Testis (tissue), 3 donors: ENCODE data around the gene NRF1. TPM values are rescaled to one million over a fixed set of nuclear protein-coding genes. Genes with fewer than 3 reads are reported as not detected.
A peak's percentile ranks its signal among the peaks of the same experiment; 100 is the strongest.

ENCODE experiments used
- DNase-seq: peaks from one replicate; pipeline ENCODE4 v3.0.0-alpha.2; 2019
- H3K27ac ChIP-seq, 2 donors: fragments of 200-600 bp; sonication (generic); one replicate each; pipeline ENCODE4 v1.5.1; 2019
- H3K27me3 ChIP-seq: fragments of 200-600 bp; sonication (generic); one replicate; pipeline ENCODE4 v1.5.1; 2019
- H3K36me3 ChIP-seq: fragments of 200-600 bp; sonication (generic); one replicate; pipeline ENCODE4 v1.5.1; 2017; ENCODE audit warnings: low read depth; ENCODE audit errors: missing control alignments
- H3K4me1 ChIP-seq: fragments of 200-600 bp; sonication (generic); one replicate; pipeline ENCODE4 v1.5.1; 2019
- H3K4me3 ChIP-seq, 2 donors: fragments of 200-600 bp; sonication (generic); one replicate each; pipeline ENCODE4 v1.5.1; 2017 to 2019
- H3K9me3 ChIP-seq: fragments of 200-600 bp; sonication (generic); one replicate; pipeline ENCODE4 v1.5.1; 2017
- POLR2A ChIP-seq: fragments of 450-650 bp; IDR thresholded peaks from one replicate; pipeline ENCODE4 v1.6.1; 2017; ENCODE audit warnings: antibody characterized with exemption, mild to moderate bottlenecking, moderate library complexity
- WGBS, 2 donors: methylation state at CpG; one replicate each; pipeline ENCODE4 v1.1.5; 2018; 5-methylcytosine and 5-hydroxymethylcytosine counted together
- intact Hi-C: fragments of 100-400 bp; cut with DNase I; formaldehyde crosslinking; loops from one replicate; pipeline ENCODE4 v1.15.1; 2023; ENCODE audit warnings: low total_unique reads
- polyA plus RNA-seq: library from polyadenylated mRNA; stranded (reverse); fragments of 350-450 nt; fragmentation: Illumina TruSeq; extraction: RNeasy Lipid Tissue Mini Kit (QIAGEN cat#74804); gene quantifications from one replicate; pipeline ENCODE4 v1.2.3, GENCODE V29; 2014; ENCODE audit warnings: low read depth, low replicate concordance; ENCODE audit not compliant: insufficient read depth
- total RNA-seq, 2 donors: library from RNA; depleted of rRNA; stranded (reverse); fragments of >200 nt; gene quantifications; one replicate each; pipeline ENCODE4 v1.2.3, GENCODE V29; 2016
- TF ChIP-seq, protein P1 (sequence below), 3 experiments: fragments of 450-650 bp in 2 of 3; fragments of 200-600 bp in 1 of 3; sonication (generic) in 1 of 3; IDR thresholded peaks; one replicate each; pipeline ENCODE4 v1.5.1; 2016 to 2019; ENCODE audit warnings: antibody characterized with exemption in 3 of 3, mild to moderate bottlenecking in 2 of 3, moderate library complexity in 1 of 3

Gene NRF1
- total and polyA plus RNA-seq, 3 donors from 2014 or later: 16.9 to 41.6 (median 26.9) TPM

DNA sequence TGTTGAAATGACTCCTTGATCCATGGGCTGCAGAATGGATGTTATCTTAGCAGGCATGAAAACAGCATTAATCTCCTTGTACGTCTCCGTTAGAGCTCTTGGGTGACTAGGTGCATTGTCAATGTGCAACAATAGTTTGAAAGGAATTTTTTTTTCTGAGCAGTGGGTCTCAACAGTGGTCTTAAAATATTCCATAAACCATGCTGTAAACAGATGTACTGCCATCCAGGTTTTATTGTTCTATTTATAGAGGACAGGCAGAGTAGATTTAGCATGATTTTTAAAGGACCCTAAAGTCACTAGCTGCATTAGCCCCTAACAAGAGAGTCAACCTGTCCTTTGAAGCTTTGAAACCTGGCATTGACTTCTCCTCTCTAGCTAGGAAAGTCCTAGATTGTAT is 64.0 kb downstream of the NRF1 start:
- Histone ChIP-seq H3K36me3 (no peaks in the 10 kb centered on the region), H3K27me3 (no peaks in the 10 kb centered on the region), H3K27ac (no peak overlapping the region), H3K9me3 (no peaks in the 10 kb centered on the region), H3K4me3 (no peak overlapping the region), H3K4me1 (no peaks in the 10 kb centered on the region)
- 87 to 90% methylated on average over 2 of the region's 2 CpGs for WGBS, 2 donors
- TF ChIP-seq, protein P1, sequence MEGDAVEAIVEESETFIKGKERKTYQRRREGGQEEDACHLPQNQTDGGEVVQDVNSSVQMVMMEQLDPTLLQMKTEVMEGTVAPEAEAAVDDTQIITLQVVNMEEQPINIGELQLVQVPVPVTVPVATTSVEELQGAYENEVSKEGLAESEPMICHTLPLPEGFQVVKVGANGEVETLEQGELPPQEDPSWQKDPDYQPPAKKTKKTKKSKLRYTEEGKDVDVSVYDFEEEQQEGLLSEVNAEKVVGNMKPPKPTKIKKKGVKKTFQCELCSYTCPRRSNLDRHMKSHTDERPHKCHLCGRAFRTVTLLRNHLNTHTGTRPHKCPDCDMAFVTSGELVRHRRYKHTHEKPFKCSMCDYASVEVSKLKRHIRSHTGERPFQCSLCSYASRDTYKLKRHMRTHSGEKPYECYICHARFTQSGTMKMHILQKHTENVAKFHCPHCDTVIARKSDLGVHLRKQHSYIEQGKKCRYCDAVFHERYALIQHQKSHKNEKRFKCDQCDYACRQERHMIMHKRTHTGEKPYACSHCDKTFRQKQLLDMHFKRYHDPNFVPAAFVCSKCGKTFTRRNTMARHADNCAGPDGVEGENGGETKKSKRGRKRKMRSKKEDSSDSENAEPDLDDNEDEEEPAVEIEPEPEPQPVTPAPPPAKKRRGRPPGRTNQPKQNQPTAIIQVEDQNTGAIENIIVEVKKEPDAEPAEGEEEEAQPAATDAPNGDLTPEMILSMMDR (IDR thresholded peaks at IDR 0.05): no peak
- no peak for TF ChIP-seq POLR2A
- intact Hi-C loops: no loop called here
- DNase-seq: no peak

DNA sequence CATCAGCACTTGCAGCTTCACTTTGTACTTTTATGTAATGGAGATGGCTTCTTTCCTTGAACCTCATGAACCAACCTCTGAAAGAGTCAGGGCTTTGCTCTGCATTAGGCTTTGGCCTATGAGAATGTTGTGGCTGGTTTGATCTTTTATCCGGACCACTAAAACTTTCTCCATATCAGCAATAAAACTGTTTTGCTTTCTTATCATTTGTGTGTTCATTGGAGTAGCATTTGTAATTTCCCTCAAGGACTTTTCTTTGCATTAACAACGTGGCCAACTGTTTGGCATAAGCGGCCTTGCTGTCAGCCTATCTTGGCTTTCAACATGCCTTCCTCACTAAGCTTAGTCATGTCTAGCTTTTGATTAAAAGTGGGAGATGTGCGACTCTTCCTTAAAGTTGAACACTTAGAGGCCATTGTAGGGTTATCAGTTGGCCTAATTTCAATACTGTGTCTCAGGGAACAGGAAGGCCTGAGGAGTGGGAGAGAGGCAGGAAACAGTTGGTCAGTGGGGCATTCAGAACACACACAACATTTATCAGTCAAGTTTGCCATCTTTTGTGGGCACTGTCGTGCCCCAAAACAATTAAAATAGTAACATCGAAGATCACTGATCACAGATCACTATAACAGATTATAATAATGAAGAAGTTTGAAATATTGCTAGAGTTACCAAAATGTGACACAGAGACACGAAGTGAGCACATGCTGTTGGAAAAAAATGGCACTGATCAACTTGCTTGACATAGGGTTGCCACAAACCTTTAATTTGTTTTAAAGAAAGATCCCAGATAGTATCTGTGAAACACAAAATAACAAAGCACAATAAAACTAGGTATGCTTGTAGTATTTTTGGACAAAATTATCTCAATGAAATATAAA is 64.7 kb downstream of the NRF1 start:
- DNase-seq: peak; percentile 36
- 57 to 76% methylated on average over 7 of the region's 7 CpGs for WGBS, 2 donors
- H3K4me1 ChIP-seq: no peaks in the 10 kb centered on the region
- H3K27me3 ChIP-seq: no peaks in the 10 kb centered on the region
- H3K4me3 ChIP-seq: no peak overlapping the region
- intact Hi-C loops: no loop called here
- H3K27ac ChIP-seq: no peak overlapping the region
- no peaks in the 10 kb centered on the region for H3K36me3 ChIP-seq
- no peaks in the 10 kb centered on the region for H3K9me3 ChIP-seq
- TF ChIP-seq POLR2A: no peak
- TF ChIP-seq, protein P1 (IDR thresholded peaks at IDR 0.05): no peak

DNA sequence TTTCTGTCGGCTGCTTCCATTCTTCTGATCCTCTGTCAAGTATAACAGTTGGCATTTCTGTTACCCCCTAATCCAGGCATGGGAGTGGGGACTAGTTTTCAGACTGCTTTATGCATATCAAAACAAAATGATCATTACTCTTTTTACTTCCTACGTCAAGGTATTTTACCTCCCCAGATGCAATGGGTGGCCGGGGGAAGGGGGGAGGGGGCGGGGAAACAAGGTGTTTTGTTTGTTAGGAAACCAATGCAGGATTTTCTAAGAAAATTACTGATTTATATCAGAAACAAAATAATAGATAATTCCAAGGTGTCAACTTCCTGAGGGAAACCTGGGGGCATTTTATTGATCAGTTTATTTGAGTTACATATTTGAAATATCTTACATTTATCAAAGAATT is 66.3 kb downstream of the NRF1 start:
- TF ChIP-seq POLR2A: no peak
- TF ChIP-seq, protein P1 (IDR thresholded peaks at IDR 0.05): no peak
- WGBS, 2 donors: 90% methylated on average over 4 of the region's 4 CpGs
- no peaks in the 10 kb centered on the region for H3K36me3 ChIP-seq
- H3K4me3 ChIP-seq: no peak overlapping the region
- H3K9me3 ChIP-seq: no peaks in the 10 kb centered on the region
- H3K4me1 ChIP-seq: no peaks in the 10 kb centered on the region
- H3K27ac ChIP-seq: no peak overlapping the region
- DNase-seq: no peak
- intact Hi-C loops: no loop called here
- no peaks in the 10 kb centered on the region for H3K27me3 ChIP-seq

DNA sequence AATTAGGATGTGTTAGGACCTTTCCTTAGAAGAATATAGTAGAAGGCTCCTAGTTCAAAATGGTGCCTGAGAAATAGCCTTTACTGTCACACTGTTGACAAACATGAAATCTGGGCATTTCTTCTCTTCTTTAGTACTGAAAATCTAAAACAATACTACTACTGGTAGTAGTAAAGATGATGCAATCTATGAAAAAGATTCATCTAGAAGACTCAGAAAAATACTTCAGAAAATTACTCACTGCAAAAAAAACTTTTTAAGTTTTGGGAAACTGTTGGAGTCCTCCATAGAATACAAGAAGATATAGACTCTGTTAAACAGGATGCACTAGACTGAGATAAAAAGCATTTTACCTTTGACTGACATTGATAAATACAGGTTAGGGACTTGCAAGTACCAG is 67.1 kb downstream of the NRF1 start:
- no peak overlapping the region for H3K4me3 ChIP-seq
- no peaks in the 10 kb centered on the region for H3K9me3 ChIP-seq
- no peaks in the 10 kb centered on the region for H3K4me1 ChIP-seq
- intact Hi-C loops: no loop called here
- H3K27me3 ChIP-seq: no peaks in the 10 kb centered on the region
- no peaks in the 10 kb centered on the region for H3K36me3 ChIP-seq
- no peak for DNase-seq
- TF ChIP-seq POLR2A: no peak
- TF ChIP-seq, protein P1 (IDR thresholded peaks at IDR 0.05): no peak
- no peak overlapping the region for H3K27ac ChIP-seq

DNA sequence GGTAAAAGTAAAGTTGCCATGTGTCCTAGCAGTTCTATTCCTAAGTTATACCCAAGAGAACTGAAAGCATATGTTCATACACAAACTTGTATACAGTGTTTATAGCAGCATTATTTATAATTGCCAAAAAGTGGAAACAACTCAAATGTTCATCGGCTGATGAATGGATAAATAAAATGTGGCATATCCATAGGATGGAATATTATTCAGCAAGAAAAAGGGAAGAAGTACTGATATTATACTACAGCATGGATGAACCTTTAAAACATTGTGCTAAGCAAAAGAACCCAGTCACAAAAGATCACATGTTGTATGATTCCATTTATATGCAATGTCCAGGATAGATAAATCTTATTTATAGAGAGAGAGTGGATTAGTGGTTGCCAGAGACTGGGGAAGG is 68.9 kb downstream of the NRF1 start:
- TF ChIP-seq, protein P1 (IDR thresholded peaks at IDR 0.05): no peak
- no peak for TF ChIP-seq POLR2A
- Histone ChIP-seq H3K27ac (no peak overlapping the region), H3K36me3 (no peaks in the 10 kb centered on the region), H3K9me3 (no peaks in the 10 kb centered on the region), H3K4me1 (no peaks in the 10 kb centered on the region), H3K4me3 (no peak overlapping the region), H3K27me3 (no peaks in the 10 kb centered on the region)
- 96 to 98% methylated on average over 1 of the region's 1 CpG for WGBS, 2 donors
- intact Hi-C loops: no loop called here
- DNase-seq: no peak
